A549 (cell line): ENCODE measurements around the gene NUDT14. TPM values are rescaled to one million over a fixed set of nuclear protein-coding genes. Genes with fewer than 3 reads are reported as not detected.
A peak's percentile ranks its signal among the peaks of the same experiment; 100 is the strongest.

Experiments used
- ATAC-seq, 2 experiments: fragments of 200-7000 bp in 1 of 2; fragments of >200 bp in 1 of 2; cut with Nextera tagmentation in 1 of 2; cut with Tn5 transposase in 1 of 2; 3 replicates each; pipeline versions ENCODE4 v1.8.0 to v1.9.1; 2018 to 2020; ENCODE audit warnings: mild to moderate bottlenecking in 1 of 2, moderate library complexity in 1 of 2
- CTCF ChIA-PET: fragments of 300-600 bp; sonication (Branson Sonifier 250); formaldehyde crosslinking; extraction: SDS; loops from one replicate; lab custom pipeline; 2021; ENCODE audit warnings: antibody characterized with exemption, inconsistent platforms; lab: Yijun Ruan, JAX
- POLR2A ChIA-PET: fragments of 350-600 bp; formaldehyde crosslinking; extraction: SDS; loops from one replicate; lab custom pipeline; 2021; ENCODE audit warnings: antibody characterized with exemption, inconsistent platforms; lab: Yijun Ruan, JAX
- DNase-seq, 2 experiments: peaks; one replicate each; pipeline versions ENCODE4 v3.0.0 to v3.0.0-alpha.2; 2011 to 2016; ENCODE audit warnings: low read depth in 1 of 2, low spot score in 1 of 2
- FAIRE-seq: peaks from 2 replicates; lab custom pipeline; 2011; peaks lifted over from hg19 to GRCh38; lab: Jason Lieb, UNC
- H3K27ac ChIP-seq, 2 experiments: fragments of >200 bp; sonication (Bioruptor Twin); formaldehyde crosslinking; 3 replicates each; pipeline ENCODE4 v1.5.1; 2016 to 2017
- H3K4me1 ChIP-seq: fragments of >200 bp; sonication (Bioruptor Twin); formaldehyde crosslinking; 3 replicates; pipeline ENCODE4 v1.6.1; 2016
- H3K4me2 ChIP-seq: fragments of >200 bp; sonication (Bioruptor Twin); formaldehyde crosslinking; 3 replicates; pipeline ENCODE4 v1.6.1; 2016
- H3K4me3 ChIP-seq: fragments of >200 bp; sonication (Bioruptor Twin); formaldehyde crosslinking; 3 replicates; pipeline ENCODE4 v1.5.1; 2016
- H3K9me3 ChIP-seq: fragments of >200 bp; sonication (Bioruptor Twin); formaldehyde crosslinking; 3 replicates; pipeline ENCODE4 v1.6.1; 2016
- ATOH8 ChIP-seq: fragments of 250-450 bp; sonication (Bioruptor Pico); IDR thresholded peaks from 2 replicates; pipeline ENCODE4 v1.5.0; 2020; ENCODE audit warnings: low read depth, mild to moderate bottlenecking, moderate library complexity
- BCL3 ChIP-seq: fragments of >200 bp; sonication (Bioruptor Twin); formaldehyde crosslinking; IDR thresholded peaks from 3 replicates; pipeline ENCODE4 v1.6.1; 2016
- BHLHE40 ChIP-seq: IDR thresholded peaks from 2 replicates; pipeline ENCODE4 v1.6.1; 2012; ENCODE audit warnings: low read depth, low read length, inconsistent platforms
- CBX2 ChIP-seq: fragments of 200-600 bp; sonication (generic); IDR thresholded peaks from 2 replicates; pipeline ENCODE4 v1.6.1; 2016; ENCODE audit warnings: low read depth, mild to moderate bottlenecking, borderline replicate concordance
- CBX8 ChIP-seq: fragments of 200-600 bp; sonication (generic); IDR thresholded peaks from 2 replicates; pipeline ENCODE4 v1.6.1; 2016
- CTCF ChIP-seq: fragments of >200 bp; sonication (Bioruptor Twin); formaldehyde crosslinking; IDR thresholded peaks from 3 replicates; pipeline ENCODE4 v1.5.1; 2016
- E2F6 ChIP-seq: IDR thresholded peaks from 2 replicates; pipeline ENCODE4 v1.6.1; 2012; ENCODE audit warnings: low read depth, borderline replicate concordance
- FOSB ChIP-seq: fragments of 250-450 bp; sonication (Bioruptor Pico); IDR thresholded peaks from 2 replicates; pipeline ENCODE4 v1.5.0; 2020; ENCODE audit warnings: mild to moderate bottlenecking, moderate library complexity
- FOXS1 ChIP-seq: fragments of 250-450 bp; sonication (Bioruptor Pico); IDR thresholded peaks from 2 replicates; pipeline ENCODE4 v1.5.0; 2020; ENCODE audit warnings: mild to moderate bottlenecking, moderate library complexity
- HES2 ChIP-seq: fragments of >200 bp; sonication (Bioruptor Twin); formaldehyde crosslinking; IDR thresholded peaks from 2 replicates; pipeline ENCODE4 v1.6.1; 2016
- HOXA7 ChIP-seq: fragments of 250-450 bp; sonication (Bioruptor Pico); IDR thresholded peaks from 2 replicates; pipeline ENCODE4 v1.5.0; 2020; ENCODE audit warnings: mild to moderate bottlenecking, moderate library complexity
- JUN ChIP-seq, 2 experiments: fragments of >200 bp; sonication (Bioruptor Twin); formaldehyde crosslinking; IDR thresholded peaks; 2 replicates in 1 of 2; 3 replicates in 1 of 2; pipeline ENCODE4 v1.6.1; 2016 to 2017
- JUNB ChIP-seq: fragments of >200 bp; sonication (Bioruptor Twin); formaldehyde crosslinking; IDR thresholded peaks from 2 replicates; pipeline ENCODE4 v1.6.1; 2016
- KDM1A ChIP-seq: fragments of 200-600 bp; sonication (generic); IDR thresholded peaks from 2 replicates; pipeline ENCODE4 v1.6.1; 2016; ENCODE audit warnings: low read depth, mild to moderate bottlenecking
- KDM5A ChIP-seq: fragments of 200-600 bp; sonication (generic); IDR thresholded peaks from 2 replicates; pipeline ENCODE4 v1.6.1; 2016; ENCODE audit warnings: antibody characterized with exemption, mild to moderate bottlenecking
- MAFK ChIP-seq: fragments of 450-650 bp; IDR thresholded peaks from 2 replicates; pipeline ENCODE4 v1.6.1; 2014; ENCODE audit not compliant: partially characterized antibody
- MAX ChIP-seq: IDR thresholded peaks from 2 replicates; pipeline ENCODE4 v1.6.1; 2012
- NFE2L2 ChIP-seq: fragments of 150-350 bp; conservative IDR thresholded peaks from 2 replicates; pipeline ENCODE4 v1.6.1; 2014; ENCODE audit warnings: low read length
- PBX3 ChIP-seq: IDR thresholded peaks from 2 replicates; pipeline ENCODE4 v1.6.1; 2012
- POLR2A ChIP-seq: IDR thresholded peaks from 2 replicates; pipeline ENCODE4 v1.6.1; 2012; ENCODE audit warnings: mild to moderate bottlenecking, low read length
- RAD21 ChIP-seq, 2 experiments: fragments of >200 bp in 1 of 2; sonication (Bioruptor Twin) in 1 of 2; formaldehyde crosslinking in 1 of 2; IDR thresholded peaks in 1 of 2; conservative IDR thresholded peaks in 1 of 2; 2 replicates in 1 of 2; 3 replicates in 1 of 2; pipeline ENCODE4 v1.6.1; 2012 to 2018; ENCODE audit warnings: inconsistent platforms in 1 of 2
- RARB ChIP-seq: fragments of 250-450 bp; sonication (Bioruptor Pico); IDR thresholded peaks from 2 replicates; pipeline ENCODE4 v1.8.0; 2021; ENCODE audit warnings: mild to moderate bottlenecking, moderate library complexity
- RNF2 ChIP-seq: fragments of 200-600 bp; sonication (generic); IDR thresholded peaks from 2 replicates; pipeline ENCODE4 v1.6.1; 2016; ENCODE audit warnings: low read depth, mild to moderate bottlenecking, antibody characterized with exemption, moderate library complexity, borderline replicate concordance
- SMC3 ChIP-seq: fragments of >200 bp; sonication (Bioruptor Twin); formaldehyde crosslinking; IDR thresholded peaks from 3 replicates; pipeline ENCODE4 v1.6.1; 2018; ENCODE audit warnings: inconsistent platforms
- ZFP36 ChIP-seq: fragments of 450-650 bp; IDR thresholded peaks from 2 replicates; pipeline ENCODE4 v1.6.1; 2014; ENCODE audit warnings: borderline replicate concordance; ENCODE audit not compliant: partially characterized antibody
- ZSCAN20 ChIP-seq: fragments of 250-450 bp; sonication (Bioruptor Pico); IDR thresholded peaks from 2 replicates; pipeline ENCODE4 v1.8.0; 2022; ENCODE audit warnings: mild to moderate bottlenecking, moderate library complexity
- WGBS: methylation state at CpG from one replicate; pipeline ENCODE4 v1.1.6; 2017; ENCODE audit errors: missing lambda C conversion rate; 5-methylcytosine and 5-hydroxymethylcytosine counted together
- polyA plus RNA-seq, 4 experiments: library from polyadenylated mRNA; depleted of rRNA in 3 of 4; stranded (reverse); fragments of >200 nt; fragmentation: RNase III in 1 of 4; extraction: RNeasy Plus Mini Kit Qiagen cat#74134 plus additional on column Dnase treatment in 1 of 4; gene quantifications; 2 replicates in 3 of 4; 3 replicates in 1 of 4; pipeline ENCODE4 v1.2.3, GENCODE V29; 2011 to 2017

NUDT14 gene
- polyA plus RNA-seq, 2 of the 4 experiments (the other 2 are of a cell fraction), result 12.6 to 30.7 TPM

- no peak for FAIRE-seq
- DNase-seq, result no peak
- Histone ChIP-seq H3K9me3 (no peaks in the 10 kb centered on the region), H3K4me3 (no peak overlapping the region), H3K4me2 (no peak overlapping the region)
- 81% methylated on average over 14 of the region's 22 CpGs for WGBS
- peak in 1 of 2 experiments; percentile 2; a peak in 1 of 6 replicates for ATAC-seq
- ChIA-PET POLR2A (interaction anchor here (0.9 to 3.3 kb wide), 3 partner anchors 9 to 79 kb away, joined by 3 to 11 read pairs (median 7); partner anchors contain the start of gene NUDT14), CTCF (interaction anchor here (0.6 to 15.2 kb wide), 15 partner anchors 10 to 365 kb away, joined by 3 to 132 read pairs (median 3); partner anchors contain the start of gene NUDT14)
- TF ChIP-seq HES2 (no peak), CBX2 (no peak), FOSB (CRISPR knock-in tag) (no peak), BHLHE40 (no peak), MAFK (no peak), CTCF (no peak), PBX3 (no peak), POLR2A (no peak), ZSCAN20 (CRISPR knock-in tag) (no peak), ATOH8 (no peak), RARB (no peak), CBX8 (no peak), JUNB (no peak), KDM5A (no peak), NFE2L2 (no peak), RNF2 (no peak), FOXS1 (CRISPR knock-in tag) (no peak), KDM1A (no peak)
- TF ChIP-seq, all 56 proteins: peak for 0
- Histone ChIP-seq H3K4me1 (peaks cover 30% of the 10 kb centered on the region), H3K27ac (no peak overlapping the region)
Observed at GRCh38 chr14:105169776-105170655, 11.1 kb downstream of the NUDT14 start.

- CTCF ChIA-PET, result interaction anchor here (0.7 to 15.2 kb wide), 15 partner anchors 10 to 202 kb away, joined by 3 to 132 read pairs (median 4); partner anchors contain the start of gene NUDT14
- H3K4me2 ChIP-seq, result peak overlapping the region; percentile 95
- WGBS, result 17% methylated on average over 17 of the region's 54 CpGs
Observed at GRCh38 chr14:105168979-105169507, 12.1 kb downstream of the NUDT14 start.

More at GRCh38 chr14:105168979-105169507, 12.1 kb downstream of the NUDT14 start:
- Histone ChIP-seq H3K27ac (peak overlapping the region; percentile 72 to 90; a peak in 5 of 6 replicates), H3K4me3 (peak overlapping the region; percentile 59), H3K4me1 (peaks cover 33% of the 10 kb centered on the region)
- 0 out of 2 replicates have a peak, but pooled peaks have one; percentile 66 for TF ChIP-seq RNF2
- peak; percentile 78; the same call in 1 of the 2 replicates for TF ChIP-seq E2F6
- no peak for TF ChIP-seq HOXA7 (CRISPR knock-in tag)
- no peak for TF ChIP-seq ZFP36
- TF ChIP-seq CTCF, result peak; percentile 52
- peak; percentile 69 for TF ChIP-seq MAX
- TF ChIP-seq RAD21 (conservative IDR thresholded peaks at IDR 0.05 in 1 of 2, IDR thresholded peaks at IDR 0.05 in 1 of 2), result peak; percentile 29 to 32; a peak in 2 of 5 replicates
- TF ChIP-seq SMC3, result peak; percentile 31; the same call in 1 of the 3 replicates
- peak in 1 of 2 experiments; percentile 47; a peak in 2 of 5 replicates for TF ChIP-seq JUN (IDR thresholded peaks at IDR 0.05)
- no peak for TF ChIP-seq BCL3
- TF ChIP-seq, all 56 proteins: peak for 7
- ATAC-seq (peak; percentile 24 to 70), FAIRE-seq (no peak), DNase-seq (peak; percentile 67 to 68)
- no peaks in the 10 kb centered on the region for H3K9me3 ChIP-seq
- POLR2A ChIA-PET, result interaction anchor here (2.1 to 3.3 kb wide), 2 partner anchors 12 to 78 kb away, joined by 7 to 11 read pairs; partner anchors contain the start of gene NUDT14
